Measurements from ENCODE around the gene VWF. TPM values are rescaled to one million over a fixed set of nuclear protein-coding genes. Genes with fewer than 3 reads are reported as not detected.
"Not testable (repeated sequence)": the region's sequence is repeated elsewhere in the genome, so short reads cannot be mapped to it uniquely, and the experiment has no call there.

VWF gene
- total RNA-seq, 1 donor from 2014 or later = 0.21 TPM

GRCh38 chr12:6015271-6015670 is 109.2 kb downstream of the VWF start:
- H3K4me1 Mint-ChIP-seq; H3K36me3 Mint-ChIP-seq (ENCODE audit: low read depth); H3K27me3 Mint-ChIP-seq (ENCODE audit: low read depth); H3K4me3 Mint-ChIP-seq; DNase-seq (ENCODE audit: low read depth, low spot score); H3K27ac Mint-ChIP-seq (ENCODE audit: unreplicated experiment); H3K9me3 Mint-ChIP-seq: not testable (repeated sequence)
- peak; percentile 20 for TF ChIP-seq CTCF (conservative IDR thresholded peaks at IDR 0.05)

- DNase-seq (ENCODE audit: low read depth, low spot score); H3K4me3 Mint-ChIP-seq; H3K27ac Mint-ChIP-seq (ENCODE audit: unreplicated experiment); H3K4me1 Mint-ChIP-seq; H3K36me3 Mint-ChIP-seq (ENCODE audit: low read depth); H3K9me3 Mint-ChIP-seq: not testable (repeated sequence)
- H3K27me3 Mint-ChIP-seq (ENCODE audit: low read depth) = peaks cover 26% of the 10 kb centered on the region
Observed at GRCh38 chr12:6010631-6011350, 113.7 kb downstream of the VWF start.

GRCh38 chr12:5997260-5997659 is 127.2 kb downstream of the VWF start:
- Mint-ChIP-seq H3K27me3 (ENCODE audit: low read depth) (no peaks in the 10 kb centered on the region), H3K9me3 (no peaks in the 10 kb centered on the region), H3K4me3 (no peak overlapping the region), H3K36me3 (ENCODE audit: low read depth) (no peaks in the 10 kb centered on the region), H3K4me1 (no peaks in the 10 kb centered on the region), H3K27ac (ENCODE audit: unreplicated experiment) (peak overlapping the region; percentile 8)
- no peak for DNase-seq (ENCODE audit: low read depth, low spot score)
- no peak for TF ChIP-seq CTCF (conservative IDR thresholded peaks at IDR 0.05)

GRCh38 chr12:5996459-5996858 is 128.0 kb downstream of the VWF start:
- no peaks in the 10 kb centered on the region for H3K27me3 Mint-ChIP-seq (ENCODE audit: low read depth)
- DNase-seq (ENCODE audit: low read depth, low spot score) = no peak
- H3K4me1 Mint-ChIP-seq = no peaks in the 10 kb centered on the region
- no peak overlapping the region for H3K27ac Mint-ChIP-seq (ENCODE audit: unreplicated experiment)
- H3K4me3 Mint-ChIP-seq = no peak overlapping the region
- no peak for TF ChIP-seq CTCF (conservative IDR thresholded peaks at IDR 0.05)
- H3K36me3 Mint-ChIP-seq (ENCODE audit: low read depth) = no peaks in the 10 kb centered on the region
- no peaks in the 10 kb centered on the region for H3K9me3 Mint-ChIP-seq

- H3K27ac Mint-ChIP-seq (ENCODE audit: unreplicated experiment) = no peak overlapping the region
- H3K4me1 Mint-ChIP-seq = peaks cover 11% of the 10 kb centered on the region
Observed at GRCh38 chr12:5989621-5990020, 134.8 kb downstream of the VWF start.

More at GRCh38 chr12:5989621-5990020, 134.8 kb downstream of the VWF start:
- no peak for TF ChIP-seq CTCF (conservative IDR thresholded peaks at IDR 0.05)
- no peaks in the 10 kb centered on the region for H3K9me3 Mint-ChIP-seq
- H3K27me3 Mint-ChIP-seq (ENCODE audit: low read depth) = no peaks in the 10 kb centered on the region
- no peak for DNase-seq (ENCODE audit: low read depth, low spot score)
- H3K4me3 Mint-ChIP-seq = no peak overlapping the region
- no peaks in the 10 kb centered on the region for H3K36me3 Mint-ChIP-seq (ENCODE audit: low read depth)
